Osteocyte (in vitro differentiated cells): ENCODE results near the gene SLC41A2. TPM values are rescaled to one million over a fixed set of nuclear protein-coding genes. Genes with fewer than 3 reads are reported as not detected.

Experiments
- DNase-seq: peaks from one replicate; pipeline ENCODE4 v3.0.0; 2021; ENCODE audit warnings: mixed read lengths; ENCODE audit not compliant: unreplicated experiment; ENCODE audit errors: extremely low spot score
- H3K27ac Mint-ChIP-seq: one replicate; pipeline ENCODE4 v1.8.0; 2021; ENCODE audit warnings: mild to moderate bottlenecking, mixed read lengths; ENCODE audit not compliant: unreplicated experiment
- H3K27me3 Mint-ChIP-seq: one replicate; pipeline ENCODE4 v1.8.0; 2021; ENCODE audit warnings: mixed read lengths; ENCODE audit not compliant: unreplicated experiment
- H3K36me3 Mint-ChIP-seq: one replicate; pipeline ENCODE4 v1.8.0; 2021; ENCODE audit warnings: mixed read lengths; ENCODE audit not compliant: unreplicated experiment
- H3K4me1 Mint-ChIP-seq: one replicate; pipeline ENCODE4 v1.8.0; 2021; ENCODE audit warnings: mixed read lengths; ENCODE audit not compliant: unreplicated experiment
- H3K4me3 Mint-ChIP-seq: one replicate; pipeline ENCODE4 v1.8.0; 2021; ENCODE audit warnings: mild to moderate bottlenecking, moderate library complexity, mixed read lengths; ENCODE audit not compliant: unreplicated experiment
- H3K9me3 Mint-ChIP-seq: one replicate; pipeline ENCODE4 v1.8.0; 2021; ENCODE audit warnings: mixed read lengths; ENCODE audit not compliant: unreplicated experiment
- total RNA-seq: library from RNA; stranded (reverse); gene quantifications from 2 replicates; pipeline ENCODE4 v1.2.1, GENCODE V29; 2021
- TF ChIP-seq, protein P1 (sequence below): fragments of 200-600 bp; sonication (generic); IDR thresholded peaks from 2 replicates; pipeline ENCODE4 v1.5.0; 2021; ENCODE audit warnings: antibody characterized with exemption, mild to moderate bottlenecking, moderate library complexity

The SLC41A2 gene
- total RNA-seq, 1 donor from 2014 or later = 24.4 TPM

DNA sequence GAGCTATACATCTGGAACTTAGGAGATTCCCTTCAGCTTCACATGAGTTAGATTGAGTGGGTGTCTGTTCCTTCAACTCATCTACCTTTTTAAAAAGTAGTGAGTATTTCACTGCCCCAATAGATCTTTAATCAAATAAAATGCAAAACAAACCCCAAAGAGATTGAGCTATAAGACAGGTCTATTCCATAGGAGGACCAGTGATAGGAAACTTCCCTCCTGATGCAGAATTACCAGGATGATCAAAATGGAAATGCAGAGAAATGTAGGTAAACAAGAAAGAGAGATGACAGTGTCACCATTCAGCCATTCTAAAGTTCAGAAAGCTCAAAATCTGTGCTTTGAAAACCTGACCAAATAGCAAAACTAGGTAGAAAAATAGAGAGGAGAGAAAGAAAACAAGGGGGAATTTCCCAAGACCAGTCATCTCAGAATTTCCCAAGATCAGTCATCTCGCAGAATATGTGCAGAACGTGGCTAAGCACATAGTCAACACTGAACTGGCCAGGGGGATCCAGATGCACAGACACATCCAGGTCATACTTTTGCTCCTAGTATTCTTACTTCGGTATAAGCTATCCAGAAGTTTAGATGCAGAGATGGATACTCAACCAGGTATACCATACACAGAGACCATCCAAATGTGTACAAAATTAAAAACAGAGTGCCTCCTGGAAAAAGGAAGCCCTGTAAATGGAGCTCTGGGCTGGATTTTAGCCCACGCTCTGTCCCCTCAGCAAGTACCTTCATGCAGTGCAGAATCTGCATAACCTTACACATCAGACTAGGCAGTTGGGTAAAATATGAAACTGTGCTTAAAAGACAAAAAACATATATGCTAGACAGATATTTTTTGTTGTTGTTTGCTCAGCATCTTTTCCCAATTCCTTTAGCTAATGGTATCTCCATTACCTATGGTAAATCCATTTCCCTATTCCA is 27.4 kb downstream of the SLC41A2 start:
- Mint-ChIP-seq H3K36me3 (no peaks in the 10 kb centered on the region), H3K9me3 (no peaks in the 10 kb centered on the region), H3K27ac (no peak overlapping the region), H3K27me3 (no peaks in the 10 kb centered on the region), H3K4me1 (peaks cover 16% of the 10 kb centered on the region), H3K4me3 (no peak overlapping the region)
- TF ChIP-seq, protein P1, sequence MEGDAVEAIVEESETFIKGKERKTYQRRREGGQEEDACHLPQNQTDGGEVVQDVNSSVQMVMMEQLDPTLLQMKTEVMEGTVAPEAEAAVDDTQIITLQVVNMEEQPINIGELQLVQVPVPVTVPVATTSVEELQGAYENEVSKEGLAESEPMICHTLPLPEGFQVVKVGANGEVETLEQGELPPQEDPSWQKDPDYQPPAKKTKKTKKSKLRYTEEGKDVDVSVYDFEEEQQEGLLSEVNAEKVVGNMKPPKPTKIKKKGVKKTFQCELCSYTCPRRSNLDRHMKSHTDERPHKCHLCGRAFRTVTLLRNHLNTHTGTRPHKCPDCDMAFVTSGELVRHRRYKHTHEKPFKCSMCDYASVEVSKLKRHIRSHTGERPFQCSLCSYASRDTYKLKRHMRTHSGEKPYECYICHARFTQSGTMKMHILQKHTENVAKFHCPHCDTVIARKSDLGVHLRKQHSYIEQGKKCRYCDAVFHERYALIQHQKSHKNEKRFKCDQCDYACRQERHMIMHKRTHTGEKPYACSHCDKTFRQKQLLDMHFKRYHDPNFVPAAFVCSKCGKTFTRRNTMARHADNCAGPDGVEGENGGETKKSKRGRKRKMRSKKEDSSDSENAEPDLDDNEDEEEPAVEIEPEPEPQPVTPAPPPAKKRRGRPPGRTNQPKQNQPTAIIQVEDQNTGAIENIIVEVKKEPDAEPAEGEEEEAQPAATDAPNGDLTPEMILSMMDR = no peak
- DNase-seq = no peak

DNA sequence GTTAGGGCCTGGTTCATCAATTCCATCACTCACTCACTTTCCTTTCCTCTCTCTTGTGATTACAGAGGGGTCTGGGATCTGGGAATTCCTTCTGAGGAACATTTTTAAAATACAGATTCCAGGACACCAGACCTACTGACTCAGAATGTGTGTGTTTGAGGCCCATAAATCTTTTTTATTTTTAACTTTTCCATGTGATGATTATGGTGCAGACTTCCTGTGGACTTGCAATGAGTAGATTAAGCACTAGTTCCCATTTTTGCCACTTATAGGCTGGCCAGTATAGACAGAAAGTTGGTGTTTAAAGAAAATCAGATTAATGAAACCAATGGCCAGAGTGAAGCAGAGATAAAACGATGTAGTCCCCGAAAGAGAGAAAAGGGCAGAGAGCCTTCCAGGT is 28.1 kb downstream of the SLC41A2 start:
- H3K4me1 Mint-ChIP-seq = peaks cover 16% of the 10 kb centered on the region
- TF ChIP-seq, protein P1 = no peak
- no peak overlapping the region for H3K4me3 Mint-ChIP-seq
- H3K9me3 Mint-ChIP-seq = no peaks in the 10 kb centered on the region
- H3K27ac Mint-ChIP-seq = no peak overlapping the region
- H3K27me3 Mint-ChIP-seq = no peaks in the 10 kb centered on the region
- no peak for DNase-seq
- no peaks in the 10 kb centered on the region for H3K36me3 Mint-ChIP-seq

DNA sequence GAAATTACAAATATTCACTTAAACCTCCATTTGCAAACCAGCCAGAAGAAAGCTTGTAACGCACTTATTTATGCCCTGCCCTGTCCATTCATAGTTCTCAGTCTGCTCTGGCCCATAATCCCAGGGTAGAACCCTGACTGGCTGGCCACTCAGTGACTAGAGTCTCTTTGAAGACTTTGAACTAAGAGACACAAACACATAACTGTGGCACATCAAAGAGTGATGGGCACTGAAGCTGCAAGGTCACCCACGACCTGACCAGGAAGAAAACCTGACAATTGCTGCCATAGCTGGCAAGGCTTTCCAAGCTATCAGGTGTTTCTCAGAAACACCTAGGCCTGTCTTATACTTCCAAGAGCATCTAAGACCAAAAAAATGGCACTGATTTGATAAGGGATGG is 28.7 kb downstream of the SLC41A2 start:
- Mint-ChIP-seq H3K9me3 (no peaks in the 10 kb centered on the region), H3K27ac (no peak overlapping the region)

DNA sequence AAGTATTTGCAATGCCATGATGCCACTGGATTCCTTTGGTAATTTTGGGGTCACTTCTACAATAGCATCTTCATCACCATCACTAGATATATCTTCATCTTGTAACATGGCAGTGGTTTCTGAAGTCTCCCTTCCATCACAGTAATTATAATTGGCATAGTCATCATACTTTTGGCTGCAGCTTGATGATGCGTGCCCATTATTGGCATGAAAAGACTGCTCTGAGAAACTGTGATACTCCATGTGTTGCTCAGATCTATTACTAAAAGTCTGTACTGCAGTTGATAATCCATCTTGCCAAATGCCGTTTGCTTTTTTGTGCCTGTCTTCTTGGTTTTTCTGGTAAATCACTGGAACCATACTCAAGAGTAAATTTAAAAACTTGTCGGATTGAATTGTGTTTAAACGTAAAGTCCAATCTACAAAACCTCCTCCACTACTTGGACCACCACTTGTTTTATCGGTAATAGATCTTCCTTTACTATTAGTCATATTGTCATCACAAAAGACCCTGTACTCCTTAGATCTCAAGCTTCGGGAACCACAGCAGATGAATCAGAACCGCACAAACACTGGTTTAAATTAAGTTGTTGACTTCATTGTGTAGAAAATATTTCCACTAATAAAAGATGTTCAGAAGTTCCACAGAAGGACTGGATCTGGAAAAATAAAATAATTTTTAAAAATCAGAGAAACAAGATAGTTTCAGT is 29.9 kb downstream of the SLC41A2 start:
- TF ChIP-seq, protein P1 = no peak
- peaks cover 5% of the 10 kb centered on the region for H3K36me3 Mint-ChIP-seq
- DNase-seq = no peak
- peaks cover 21% of the 10 kb centered on the region for H3K4me1 Mint-ChIP-seq
- H3K27me3 Mint-ChIP-seq = no peaks in the 10 kb centered on the region
- no peak overlapping the region for H3K4me3 Mint-ChIP-seq
- H3K9me3 Mint-ChIP-seq = no peaks in the 10 kb centered on the region
- H3K27ac Mint-ChIP-seq = no peak overlapping the region

More for the DNA sequence above, 28.7 kb downstream of the SLC41A2 start:
- H3K36me3 Mint-ChIP-seq = no peaks in the 10 kb centered on the region
- DNase-seq = no peak
- peaks cover 16% of the 10 kb centered on the region for H3K4me1 Mint-ChIP-seq
- TF ChIP-seq, protein P1 = no peak
- no peaks in the 10 kb centered on the region for H3K27me3 Mint-ChIP-seq
- H3K4me3 Mint-ChIP-seq = no peak overlapping the region

DNA sequence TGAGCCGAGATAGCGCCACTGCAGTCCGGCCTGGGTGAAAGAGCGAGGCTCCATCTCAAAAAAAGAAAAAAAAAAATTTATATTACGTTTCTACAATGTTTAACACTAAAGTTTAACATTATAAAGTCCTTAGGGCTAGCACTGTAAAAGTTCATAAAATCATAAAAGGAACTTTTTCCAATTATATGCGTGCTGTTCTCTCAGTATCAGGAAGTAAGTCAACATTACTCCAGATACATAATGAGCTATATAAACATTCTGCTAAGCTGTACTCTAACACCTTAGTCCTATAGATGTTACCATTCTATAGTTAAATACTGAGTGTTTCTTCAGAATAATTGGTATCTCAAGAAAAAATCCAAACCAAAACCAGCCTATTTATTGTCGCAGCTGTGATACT is 32.6 kb downstream of the SLC41A2 start:
- Mint-ChIP-seq H3K27me3 (no peaks in the 10 kb centered on the region), H3K4me3 (no peak overlapping the region), H3K36me3 (peaks cover 13% of the 10 kb centered on the region), H3K9me3 (peaks cover 14% of the 10 kb centered on the region), H3K27ac (no peak overlapping the region), H3K4me1 (peaks cover 14% of the 10 kb centered on the region)
- DNase-seq = no peak
- TF ChIP-seq, protein P1 = no peak
